Fibroblast of mammary gland (primary cell): Measurements from ENCODE around the gene LCE4A.

ENCODE experiments used
- DNase-seq: peaks from one replicate; pipeline ENCODE4 v3.0.0-alpha.2; 2010; ENCODE audit warnings: low read depth
- H3K4me3 ChIP-seq: 2 replicates; pipeline ENCODE4 v1.5.1; 2011; ENCODE audit warnings: low read depth, mild to moderate bottlenecking, low read length, moderate library complexity; ENCODE audit not compliant: control insufficient read depth
- TF ChIP-seq, protein P1 (sequence below): conservative IDR thresholded peaks from 2 replicates; pipeline ENCODE4 v1.5.1; 2011; ENCODE audit warnings: low read depth, low read length, inconsistent platforms; ENCODE audit not compliant: control insufficient read depth, insufficient read depth

The LCE4A gene

DNA sequence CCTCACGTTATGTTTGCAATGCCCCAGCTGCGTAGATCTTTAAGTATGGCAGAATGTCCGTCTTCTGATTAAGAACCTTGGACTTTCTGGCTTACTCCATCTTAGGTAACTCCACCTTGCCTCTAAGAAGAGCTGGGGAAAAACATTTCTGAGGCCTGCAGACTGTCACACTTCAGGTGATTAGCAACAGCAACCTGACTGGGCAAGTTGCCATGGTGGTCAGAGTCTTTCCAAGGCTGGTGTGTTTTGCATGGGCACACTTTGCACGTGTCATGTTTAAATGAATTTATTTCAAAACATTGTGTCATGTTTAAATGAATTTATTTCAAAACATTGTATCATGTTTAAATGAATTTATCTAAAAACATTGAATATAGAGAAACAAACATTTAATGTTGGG, 50.7 kb downstream of the LCE4A start:
- no peak overlapping the region for H3K4me3 ChIP-seq
- TF ChIP-seq, protein P1, sequence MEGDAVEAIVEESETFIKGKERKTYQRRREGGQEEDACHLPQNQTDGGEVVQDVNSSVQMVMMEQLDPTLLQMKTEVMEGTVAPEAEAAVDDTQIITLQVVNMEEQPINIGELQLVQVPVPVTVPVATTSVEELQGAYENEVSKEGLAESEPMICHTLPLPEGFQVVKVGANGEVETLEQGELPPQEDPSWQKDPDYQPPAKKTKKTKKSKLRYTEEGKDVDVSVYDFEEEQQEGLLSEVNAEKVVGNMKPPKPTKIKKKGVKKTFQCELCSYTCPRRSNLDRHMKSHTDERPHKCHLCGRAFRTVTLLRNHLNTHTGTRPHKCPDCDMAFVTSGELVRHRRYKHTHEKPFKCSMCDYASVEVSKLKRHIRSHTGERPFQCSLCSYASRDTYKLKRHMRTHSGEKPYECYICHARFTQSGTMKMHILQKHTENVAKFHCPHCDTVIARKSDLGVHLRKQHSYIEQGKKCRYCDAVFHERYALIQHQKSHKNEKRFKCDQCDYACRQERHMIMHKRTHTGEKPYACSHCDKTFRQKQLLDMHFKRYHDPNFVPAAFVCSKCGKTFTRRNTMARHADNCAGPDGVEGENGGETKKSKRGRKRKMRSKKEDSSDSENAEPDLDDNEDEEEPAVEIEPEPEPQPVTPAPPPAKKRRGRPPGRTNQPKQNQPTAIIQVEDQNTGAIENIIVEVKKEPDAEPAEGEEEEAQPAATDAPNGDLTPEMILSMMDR: no peak
- DNase-seq: no peak
